GM18520 (cell line): Measurements from ENCODE around the gene SLC12A9.
A peak's percentile ranks its signal among the peaks of the same experiment; 100 is the strongest.

Experiments
- ATAC-seq: cut with Tn5 transposase; IDR thresholded peaks from one replicate; pipeline ENCODE4 v1.9.1; 2021; ENCODE audit not compliant: unreplicated experiment

SLC12A9 gene

GRCh38 chr7:100882201-100882600, 29.7 kb downstream of the SLC12A9 start:
- ATAC-seq, result no peak

- ATAC-seq, result no peak
Observed at GRCh38 chr7:100882785-100883526, 30.4 kb downstream of the SLC12A9 start.

GRCh38 chr7:100884736-100885439, 32.4 kb downstream of the SLC12A9 start:
- no peak for ATAC-seq

GRCh38 chr7:100885440-100886141, 33.1 kb downstream of the SLC12A9 start:
- ATAC-seq, result no peak

- ATAC-seq, result no peak
Observed at GRCh38 chr7:100886142-100886935, 33.8 kb downstream of the SLC12A9 start.

GRCh38 chr7:100886936-100887515, 34.5 kb downstream of the SLC12A9 start:
- no peak for ATAC-seq

GRCh38 chr7:100887516-100888290, 35.2 kb downstream of the SLC12A9 start:
- ATAC-seq, result no peak

- no peak for ATAC-seq
Observed at GRCh38 chr7:100888291-100888987, 35.9 kb downstream of the SLC12A9 start.

- peak; percentile 25 for ATAC-seq
Observed at GRCh38 chr7:100888988-100889750, 36.7 kb downstream of the SLC12A9 start, which contains the start of gene UFSP1. Gene UFSP1 (minus strand): TSS chr7:100889715. CDS start chr7:100889271, 444 bp downstream.

GRCh38 chr7:100890653-100891567, 38.4 kb downstream of the SLC12A9 start:
- no peak for ATAC-seq

- no peak for ATAC-seq
Observed at GRCh38 chr7:100891568-100892247, 39.2 kb downstream of the SLC12A9 start.

- ATAC-seq, result no peak
Observed at GRCh38 chr7:100892364-100893317, 40.1 kb downstream of the SLC12A9 start.

- no peak for ATAC-seq
Observed at GRCh38 chr7:100893318-100893895, 40.9 kb downstream of the SLC12A9 start.

- no peak for ATAC-seq
Observed at GRCh38 chr7:100893910-100894721, 41.6 kb downstream of the SLC12A9 start.
